CD4-positive, alpha-beta memory T cell (primary cell): ENCODE results near the gene CTNNBL1. TPM values are rescaled to one million over a fixed set of nuclear protein-coding genes. Genes with fewer than 3 reads are reported as not detected.
A peak's percentile ranks its signal among the peaks of the same experiment; 100 is the strongest.

Experiments used
- CTCF ChIA-PET: fragments of 350-600 bp; sonication (Branson Sonifier 250); formaldehyde crosslinking; loops from one replicate; lab custom pipeline; 2021; ENCODE audit warnings: inconsistent platforms; ENCODE audit not compliant: partially characterized antibody; lab: Charles Lee
- POLR2A ChIA-PET: fragments of 350-600 bp; sonication (Branson Sonifier 250); formaldehyde crosslinking; loops from one replicate; lab custom pipeline; 2021; ENCODE audit not compliant: partially characterized antibody; lab: Charles Lee
- DNase-seq, 5 donors: peaks; one replicate each; pipeline versions ENCODE4 v3.0.0 to v3.0.0-alpha.2; 2020 to 2022; ENCODE audit warnings: mixed read lengths in 1 of 5
- H3K27ac ChIP-seq: one replicate; pipeline ENCODE4 v1.7.0; 2013; ENCODE audit warnings: low read depth, low read length
- H3K27me3 ChIP-seq: 2 replicates; pipeline ENCODE4 v1.7.0; 2013; ENCODE audit warnings: mild to moderate bottlenecking, low read length, moderate library complexity; ENCODE audit not compliant: insufficient read depth
- H3K36me3 ChIP-seq: 2 replicates; pipeline ENCODE4 v1.7.0; 2013; ENCODE audit warnings: mild to moderate bottlenecking, low read length, moderate library complexity; ENCODE audit not compliant: insufficient read depth
- H3K4me1 ChIP-seq: 2 replicates; pipeline ENCODE4 v1.7.0; 2013; ENCODE audit warnings: mild to moderate bottlenecking, low read length, moderate library complexity; ENCODE audit not compliant: insufficient read depth
- H3K4me3 ChIP-seq, 2 donors: one replicate each; pipeline ENCODE4 v1.7.0; 2013; ENCODE audit warnings: low read length in 2 of 2, mild to moderate bottlenecking in 1 of 2
- H3K9me3 ChIP-seq, 2 donors: one replicate each; pipeline ENCODE4 v1.7.0; 2013; ENCODE audit warnings: low read length in 2 of 2, control low read depth in 1 of 2; ENCODE audit not compliant: control insufficient read depth in 1 of 2
- H3K27ac Mint-ChIP-seq, 7 donors: one replicate each; pipeline ENCODE4 v1.8.0; 2020 to 2021; ENCODE audit warnings: mixed read lengths in 7 of 7, mild to moderate bottlenecking in 6 of 7, inconsistent platforms in 3 of 7, moderate library complexity in 3 of 7
- H3K27me3 Mint-ChIP-seq, 2 donors: one replicate each; pipeline ENCODE4 v1.8.0; 2020 to 2021; ENCODE audit warnings: mixed read lengths in 2 of 2
- H3K36me3 Mint-ChIP-seq, 2 donors: one replicate each; pipeline ENCODE4 v1.8.0; 2020 to 2021; ENCODE audit warnings: mixed read lengths in 2 of 2, inconsistent platforms in 1 of 2, mild to moderate bottlenecking in 1 of 2
- H3K4me1 Mint-ChIP-seq, 4 donors: one replicate each; pipeline ENCODE4 v1.8.0; 2020 to 2021; ENCODE audit warnings: mixed read lengths in 4 of 4, mild to moderate bottlenecking in 1 of 4
- H3K4me3 Mint-ChIP-seq, 8 donors: one replicate each; pipeline ENCODE4 v1.8.0; 2020 to 2021; ENCODE audit warnings: mixed read lengths in 8 of 8, mild to moderate bottlenecking in 7 of 8, moderate library complexity in 6 of 8, inconsistent platforms in 3 of 8
- H3K9me3 Mint-ChIP-seq, 8 donors: one replicate each; pipeline ENCODE4 v1.8.0; 2020 to 2021; ENCODE audit warnings: mixed read lengths in 8 of 8, mild to moderate bottlenecking in 5 of 8, inconsistent platforms in 3 of 8, moderate library complexity in 1 of 8
- intact Hi-C: fragments of 100-400 bp; cut with micrococcal nuclease; formaldehyde crosslinking; loops from one replicate; pipeline ENCODE4 v1.15.1; 2023
- polyA plus RNA-seq, 2 donors: library from polyadenylated mRNA; unstranded; fragments of 300-500 nt; fragmentation: Illumina TruSeq; gene quantifications; one replicate each; pipeline ENCODE4 v1.2.3, GENCODE V29; 2021
- total RNA-seq, 2 experiments: library from RNA; stranded (reverse); gene quantifications; one replicate each; pipeline ENCODE4 v1.2.3, GENCODE V29; 2021

The CTNNBL1 gene
- total and polyA plus RNA-seq, 4 experiments from 2014 or later, result 41.5 to 104 (median 64.2) TPM

DNA sequence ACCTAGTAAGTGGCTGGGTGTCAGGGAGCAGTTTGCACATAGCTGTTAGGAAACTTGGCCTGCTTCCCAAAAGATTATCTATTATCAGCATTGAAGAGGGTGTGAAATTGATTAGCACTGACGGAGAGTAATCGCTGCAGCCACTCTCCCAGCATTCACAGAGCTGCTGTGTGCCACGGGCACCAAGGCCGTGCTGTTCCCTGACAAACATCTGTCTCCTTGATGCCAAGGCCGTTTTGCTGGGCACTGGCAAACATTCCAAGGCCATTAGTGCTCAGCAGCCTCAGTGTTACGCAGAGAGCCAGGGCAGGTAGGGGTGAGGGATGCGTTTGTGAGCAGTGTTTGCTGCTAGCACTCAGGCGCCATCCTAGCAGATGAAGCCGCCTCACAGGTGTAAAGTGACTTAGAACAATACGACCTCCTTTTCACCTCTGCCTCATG, 151.4 kb downstream of the CTNNBL1 start:
- Mint-ChIP-seq H3K9me3 (no peaks in the 10 kb centered on the region), H3K4me1 (no peaks in the 10 kb centered on the region), H3K27ac (peak overlapping the region in 1 of 7 donors; percentile 28), H3K4me3 (no peak overlapping the region), H3K27me3 (no peaks in the 10 kb centered on the region), H3K36me3 (peaks cover 77 to 79% of the 10 kb centered on the region in 2 donors)
- H3K27ac ChIP-seq, result no peak overlapping the region
- no peaks in the 10 kb centered on the region for H3K9me3 ChIP-seq
- H3K4me1 ChIP-seq, result no peaks in the 10 kb centered on the region
- H3K36me3 ChIP-seq, result peaks cover 20% of the 10 kb centered on the region
- ChIA-PET CTCF (no interaction called here), POLR2A (no interaction called here)
- no peaks in the 10 kb centered on the region for H3K27me3 ChIP-seq
- intact Hi-C loops, result no loop called here
- DNase-seq, result no peak
- no peak overlapping the region for H3K4me3 ChIP-seq

DNA sequence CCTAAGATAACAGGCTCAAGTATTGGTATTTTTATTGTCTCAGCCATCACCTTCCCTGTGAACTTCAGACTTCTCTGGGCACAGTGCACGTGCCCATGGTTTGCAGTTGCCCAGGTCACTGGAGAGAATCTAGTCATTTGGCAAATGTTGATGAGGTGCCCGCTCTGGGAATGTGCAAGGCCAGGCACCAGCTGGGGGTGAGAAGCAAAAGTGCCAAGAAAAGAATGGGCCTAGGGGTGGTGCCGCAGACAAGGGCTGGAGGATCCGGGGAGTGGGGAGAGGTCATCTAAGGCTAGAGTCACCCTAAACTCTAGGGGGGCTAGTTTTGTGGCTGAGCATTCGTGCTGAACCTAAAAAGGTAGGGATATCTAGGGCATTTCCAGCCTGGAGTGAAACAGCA, 152.0 kb downstream of the CTNNBL1 start:
- no peak overlapping the region for H3K27ac ChIP-seq
- peaks cover 20% of the 10 kb centered on the region for H3K36me3 ChIP-seq
- no peaks in the 10 kb centered on the region for H3K4me1 Mint-ChIP-seq
- ChIA-PET POLR2A (no interaction called here), CTCF (no interaction called here)
- no peaks in the 10 kb centered on the region for H3K27me3 Mint-ChIP-seq
- H3K9me3 Mint-ChIP-seq, result no peaks in the 10 kb centered on the region
- no peak for DNase-seq
- no peak overlapping the region for H3K27ac Mint-ChIP-seq
- no peaks in the 10 kb centered on the region for H3K27me3 ChIP-seq
- peaks cover 75 to 79% of the 10 kb centered on the region in 2 donors for H3K36me3 Mint-ChIP-seq
- H3K4me3 ChIP-seq, result no peak overlapping the region
- no peak overlapping the region for H3K4me3 Mint-ChIP-seq
- no peaks in the 10 kb centered on the region for H3K9me3 ChIP-seq
- intact Hi-C loops, result no loop called here
- H3K4me1 ChIP-seq, result no peaks in the 10 kb centered on the region

DNA sequence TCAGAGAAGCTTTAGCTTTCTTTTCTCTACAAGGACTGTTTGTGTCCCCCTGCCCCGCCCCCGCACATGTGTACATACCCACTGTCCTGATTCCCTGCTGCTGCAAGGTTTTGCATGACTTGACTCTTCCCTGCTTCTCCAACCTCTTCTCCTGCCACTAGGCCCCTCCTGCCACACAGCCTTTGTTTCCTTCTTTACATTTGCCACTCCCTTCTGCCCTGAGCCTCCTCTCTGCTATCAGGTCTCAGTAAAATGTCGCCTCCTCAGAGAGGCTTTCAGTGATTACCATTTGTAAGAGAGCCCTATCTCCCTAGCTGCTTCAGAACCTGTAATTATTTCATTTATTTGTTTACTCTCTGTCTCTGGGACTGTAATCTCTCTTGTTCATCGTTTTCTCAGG, 152.7 kb downstream of the CTNNBL1 start:
- no peak overlapping the region for H3K4me3 Mint-ChIP-seq
- Histone ChIP-seq H3K4me1 (no peaks in the 10 kb centered on the region), H3K27me3 (no peaks in the 10 kb centered on the region), H3K36me3 (peaks cover 20% of the 10 kb centered on the region), H3K27ac (no peak overlapping the region), H3K4me3 (no peak overlapping the region), H3K9me3 (no peaks in the 10 kb centered on the region)
- H3K4me1 Mint-ChIP-seq, result no peaks in the 10 kb centered on the region
- H3K27ac Mint-ChIP-seq, result peak overlapping the region in 1 of 7 donors; percentile 14
- H3K27me3 Mint-ChIP-seq, result no peaks in the 10 kb centered on the region
- intact Hi-C loops, result no loop called here
- H3K9me3 Mint-ChIP-seq, result no peaks in the 10 kb centered on the region
- no peak for DNase-seq
- CTCF ChIA-PET, result no interaction called here
- H3K36me3 Mint-ChIP-seq, result peaks cover 72 to 80% of the 10 kb centered on the region in 2 donors
- POLR2A ChIA-PET, result no interaction called here

DNA sequence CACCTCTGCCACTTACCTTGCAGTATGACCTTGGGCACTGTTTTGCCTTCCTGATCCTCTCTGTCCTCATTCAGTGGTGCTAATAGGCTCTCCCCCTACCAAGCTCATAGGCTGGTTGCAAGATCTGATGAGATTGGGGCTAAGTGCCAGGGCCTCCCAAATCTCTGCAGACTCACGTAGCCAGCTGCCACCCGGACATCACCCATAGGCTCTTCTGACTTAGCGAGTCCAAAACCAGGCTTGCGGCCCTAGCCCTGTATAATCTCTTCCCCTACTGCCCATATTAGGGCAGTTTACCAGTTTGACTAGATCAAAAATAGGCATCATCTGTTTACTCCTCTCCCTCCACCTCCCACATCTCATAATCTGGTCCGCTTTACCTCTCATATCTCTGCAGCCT, 154.9 kb downstream of the CTNNBL1 start:
- Mint-ChIP-seq H3K27me3 (no peaks in the 10 kb centered on the region), H3K4me3 (no peak overlapping the region), H3K9me3 (no peaks in the 10 kb centered on the region), H3K4me1 (no peaks in the 10 kb centered on the region), H3K36me3 (peaks cover 69 to 73% of the 10 kb centered on the region in 2 donors), H3K27ac (no peak overlapping the region)
- POLR2A ChIA-PET, result no interaction called here
- no peaks in the 10 kb centered on the region for H3K27me3 ChIP-seq
- no peaks in the 10 kb centered on the region for H3K4me1 ChIP-seq
- H3K4me3 ChIP-seq, result no peak overlapping the region
- no peak overlapping the region for H3K27ac ChIP-seq
- no peak for DNase-seq
- intact Hi-C loops, result no loop called here
- H3K36me3 ChIP-seq, result peaks cover 13% of the 10 kb centered on the region
- CTCF ChIA-PET, result no interaction called here
- H3K9me3 ChIP-seq, result no peaks in the 10 kb centered on the region

DNA sequence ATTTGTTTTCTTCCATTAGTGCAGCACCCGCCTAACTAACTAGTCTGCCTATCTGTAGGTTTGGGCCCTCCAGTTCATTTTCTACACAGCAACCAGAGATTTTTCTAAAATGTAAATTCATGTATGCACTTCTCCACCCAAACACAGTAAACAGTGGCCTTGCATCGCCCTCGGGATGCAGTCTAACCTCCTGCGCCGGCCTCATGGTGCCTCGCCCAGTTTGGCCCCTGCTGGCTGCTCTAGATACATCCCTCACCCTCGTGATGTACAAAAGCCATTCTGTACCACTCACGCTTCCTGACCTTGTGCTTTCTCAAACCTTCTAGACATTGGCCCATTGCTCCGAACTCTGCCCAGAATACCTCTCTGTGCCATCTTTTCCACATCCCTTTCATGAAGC, 155.3 kb downstream of the CTNNBL1 start:
- no peaks in the 10 kb centered on the region for H3K9me3 Mint-ChIP-seq
- peaks cover 16% of the 10 kb centered on the region for H3K36me3 ChIP-seq
- H3K27ac ChIP-seq, result no peak overlapping the region
- no peaks in the 10 kb centered on the region for H3K4me1 ChIP-seq
- no peaks in the 10 kb centered on the region for H3K27me3 Mint-ChIP-seq
- H3K27me3 ChIP-seq, result no peaks in the 10 kb centered on the region
- CTCF ChIA-PET, result no interaction called here
- no peak overlapping the region for H3K4me3 Mint-ChIP-seq
- POLR2A ChIA-PET, result no interaction called here
- no peak overlapping the region for H3K27ac Mint-ChIP-seq
- no peak for DNase-seq
- no peak overlapping the region for H3K4me3 ChIP-seq
- no peaks in the 10 kb centered on the region for H3K9me3 ChIP-seq
- intact Hi-C loops, result no loop called here
- no peaks in the 10 kb centered on the region for H3K4me1 Mint-ChIP-seq
- peaks cover 70% of the 10 kb centered on the region in 2 donors for H3K36me3 Mint-ChIP-seq

DNA sequence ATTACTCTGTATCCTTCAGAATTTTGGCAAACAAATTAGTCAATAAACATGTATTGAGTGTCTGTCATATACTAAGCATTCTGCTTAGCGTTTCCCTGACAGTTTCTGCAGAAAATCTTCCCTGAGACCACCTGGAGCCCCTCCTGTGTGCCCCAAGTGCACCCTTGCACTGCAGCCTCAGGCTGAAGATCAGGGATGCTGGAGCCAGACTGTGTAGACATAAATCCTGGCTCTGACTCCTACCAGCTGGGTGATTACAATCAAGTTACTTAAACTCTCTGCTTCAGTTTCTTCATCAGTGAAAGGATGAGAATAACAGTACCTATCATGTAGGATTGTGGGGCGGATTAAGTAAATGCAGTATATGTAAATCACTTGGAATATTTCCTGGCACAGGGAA, 155.7 kb downstream of the CTNNBL1 start:
- CTCF ChIA-PET, result no interaction called here
- no peaks in the 10 kb centered on the region for H3K27me3 Mint-ChIP-seq
- H3K9me3 ChIP-seq, result no peaks in the 10 kb centered on the region
- H3K36me3 ChIP-seq, result peaks cover 16% of the 10 kb centered on the region
- H3K4me1 Mint-ChIP-seq, result no peaks in the 10 kb centered on the region
- no peaks in the 10 kb centered on the region for H3K4me1 ChIP-seq
- no peak overlapping the region for H3K4me3 ChIP-seq
- DNase-seq, result no peak
- H3K27me3 ChIP-seq, result no peaks in the 10 kb centered on the region
- no peaks in the 10 kb centered on the region for H3K9me3 Mint-ChIP-seq
- no peak overlapping the region for H3K27ac ChIP-seq
- POLR2A ChIA-PET, result no interaction called here
- H3K36me3 Mint-ChIP-seq, result peaks cover 68 to 70% of the 10 kb centered on the region in 2 donors
- H3K27ac Mint-ChIP-seq, result no peak overlapping the region
- no peak overlapping the region for H3K4me3 Mint-ChIP-seq
- intact Hi-C loops, result no loop called here

DNA sequence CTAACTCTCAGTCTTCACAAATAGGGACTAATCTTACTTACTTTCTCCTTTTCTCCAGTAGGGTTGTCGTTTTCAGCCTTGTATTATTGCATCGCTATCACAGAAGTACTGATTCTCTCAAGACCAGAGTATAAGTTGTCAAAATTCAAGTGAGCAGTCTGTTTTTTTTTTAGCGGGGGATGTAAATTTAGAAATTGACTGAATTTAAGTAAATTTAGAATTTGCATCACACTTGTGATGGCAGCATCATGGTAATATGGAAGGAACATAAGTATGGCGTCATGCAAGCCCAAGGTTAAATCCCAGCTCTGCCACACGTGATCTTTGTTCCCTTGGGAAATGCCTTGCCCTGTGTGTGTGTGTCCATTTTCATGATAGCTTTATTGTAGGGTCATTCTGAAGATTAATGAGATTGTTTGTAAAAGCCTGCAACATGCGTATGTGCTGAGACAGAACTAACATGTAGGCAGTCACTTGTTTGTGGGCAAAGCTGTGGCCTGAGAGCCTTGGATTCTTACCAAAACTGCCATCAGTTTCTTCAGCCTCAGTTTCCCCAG, 156.3 kb downstream of the CTNNBL1 start:
- POLR2A ChIA-PET, result no interaction called here
- H3K4me3 ChIP-seq, result no peak overlapping the region
- Mint-ChIP-seq H3K36me3 (peaks cover 64 to 70% of the 10 kb centered on the region in 2 donors), H3K9me3 (no peaks in the 10 kb centered on the region), H3K4me3 (no peak overlapping the region), H3K4me1 (no peaks in the 10 kb centered on the region), H3K27me3 (no peaks in the 10 kb centered on the region), H3K27ac (no peak overlapping the region)
- H3K27me3 ChIP-seq, result no peaks in the 10 kb centered on the region
- no peak for DNase-seq
- H3K27ac ChIP-seq, result no peak overlapping the region
- CTCF ChIA-PET, result no interaction called here
- peaks cover 16% of the 10 kb centered on the region for H3K36me3 ChIP-seq
- no peaks in the 10 kb centered on the region for H3K9me3 ChIP-seq
- intact Hi-C loops, result no loop called here
- no peaks in the 10 kb centered on the region for H3K4me1 ChIP-seq
